ENCODE results near the gene CBFA2T2. TPM values are rescaled to one million over a fixed set of nuclear protein-coding genes. Genes with fewer than 3 reads are reported as not detected.

CBFA2T2 gene
- total RNA-seq, 1 donor from 2014 or later, result 15.7 TPM

GRCh38 chr20:33668466-33669155 is 178.7 kb downstream of the CBFA2T2 start:
- intact Hi-C loops (cut with DNase I), result no loop called here
- no peak for ATAC-seq

GRCh38 chr20:33669224-33669623 is 179.3 kb downstream of the CBFA2T2 start:
- DNase-seq, result no peak
- Histone ChIP-seq H3K27me3 (no peaks in the 10 kb centered on the region), H3K4me3 (no peak overlapping the region), H3K27ac (no peak overlapping the region), H3K4me1 (peaks cover 29% of the 10 kb centered on the region), H3K36me3 (peaks cover 16% of the 10 kb centered on the region), H3K9me3 (no peaks in the 10 kb centered on the region)
- TF ChIP-seq CTCF (IDR thresholded peaks at IDR 0.05), result no peak
- intact Hi-C loops (cut with DNase I), result no loop called here
- ATAC-seq, result no peak

More at GRCh38 chr20:33668466-33669155, 178.7 kb downstream of the CBFA2T2 start:
- H3K9me3 ChIP-seq, result no peaks in the 10 kb centered on the region
- no peak overlapping the region for H3K4me3 ChIP-seq
- TF ChIP-seq CTCF (IDR thresholded peaks at IDR 0.05), result no peak
- peaks cover 30% of the 10 kb centered on the region for H3K4me1 ChIP-seq
- peaks cover 16% of the 10 kb centered on the region for H3K36me3 ChIP-seq
- DNase-seq, result no peak
- no peak overlapping the region for H3K27ac ChIP-seq
- no peaks in the 10 kb centered on the region for H3K27me3 ChIP-seq

GRCh38 chr20:33669873-33670640 is 180.2 kb downstream of the CBFA2T2 start:
- intact Hi-C loops (cut with DNase I), result no loop called here
- H3K27ac ChIP-seq, result no peak overlapping the region
- peaks cover 30% of the 10 kb centered on the region for H3K4me1 ChIP-seq
- H3K36me3 ChIP-seq, result peaks cover 16% of the 10 kb centered on the region
- no peak overlapping the region for H3K4me3 ChIP-seq
- H3K27me3 ChIP-seq, result no peaks in the 10 kb centered on the region
- DNase-seq (no peak), ATAC-seq (no peak)
- no peak for TF ChIP-seq CTCF (IDR thresholded peaks at IDR 0.05)
- no peaks in the 10 kb centered on the region for H3K9me3 ChIP-seq

DNA sequence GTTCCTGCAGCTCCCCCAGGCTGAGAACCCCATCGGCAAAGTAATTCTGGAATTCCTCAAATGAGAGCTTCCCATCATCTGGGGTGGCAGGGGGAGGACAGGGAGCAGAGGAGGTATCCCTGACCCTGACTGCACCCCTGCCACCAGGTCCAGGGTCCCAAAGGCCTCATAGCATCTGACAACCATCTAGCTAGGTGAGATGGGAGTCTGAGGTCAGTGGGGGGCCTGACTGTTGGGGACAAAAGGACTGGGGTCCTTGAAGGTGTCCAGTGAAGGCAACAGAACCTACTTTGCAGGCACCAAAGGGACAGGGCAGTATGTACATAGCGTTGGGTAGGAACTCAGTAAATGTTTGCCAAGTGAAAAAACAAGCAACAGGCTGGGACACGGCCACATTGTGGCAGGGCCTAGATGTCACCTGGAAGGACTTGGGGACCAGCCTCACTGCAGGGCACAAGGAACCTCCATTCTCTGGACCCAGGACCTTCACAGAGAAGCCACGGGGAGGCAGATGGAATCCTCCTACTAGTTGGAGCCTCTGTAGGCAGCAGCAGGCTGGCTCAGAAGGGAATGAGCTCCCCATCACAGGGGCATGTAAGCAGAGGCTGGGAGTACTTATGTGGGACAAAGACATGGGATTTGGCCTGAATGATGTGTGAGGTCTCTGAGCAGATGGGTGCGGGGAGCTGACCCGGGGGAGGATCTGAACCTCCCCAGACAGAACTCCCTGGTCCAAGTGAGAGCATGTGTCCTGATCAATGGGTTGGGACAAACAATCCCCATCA is 181.0 kb downstream of the CBFA2T2 start:
- ATAC-seq (no peak), DNase-seq (no peak)
- TF ChIP-seq CTCF (IDR thresholded peaks at IDR 0.05), result no peak
- H3K27ac ChIP-seq, result no peak overlapping the region
- peaks cover 16% of the 10 kb centered on the region for H3K36me3 ChIP-seq
- peaks cover 31% of the 10 kb centered on the region for H3K4me1 ChIP-seq
- intact Hi-C loops (cut with DNase I), result no loop called here
- H3K4me3 ChIP-seq, result no peak overlapping the region
- H3K27me3 ChIP-seq, result no peaks in the 10 kb centered on the region
- H3K9me3 ChIP-seq, result no peaks in the 10 kb centered on the region

DNA sequence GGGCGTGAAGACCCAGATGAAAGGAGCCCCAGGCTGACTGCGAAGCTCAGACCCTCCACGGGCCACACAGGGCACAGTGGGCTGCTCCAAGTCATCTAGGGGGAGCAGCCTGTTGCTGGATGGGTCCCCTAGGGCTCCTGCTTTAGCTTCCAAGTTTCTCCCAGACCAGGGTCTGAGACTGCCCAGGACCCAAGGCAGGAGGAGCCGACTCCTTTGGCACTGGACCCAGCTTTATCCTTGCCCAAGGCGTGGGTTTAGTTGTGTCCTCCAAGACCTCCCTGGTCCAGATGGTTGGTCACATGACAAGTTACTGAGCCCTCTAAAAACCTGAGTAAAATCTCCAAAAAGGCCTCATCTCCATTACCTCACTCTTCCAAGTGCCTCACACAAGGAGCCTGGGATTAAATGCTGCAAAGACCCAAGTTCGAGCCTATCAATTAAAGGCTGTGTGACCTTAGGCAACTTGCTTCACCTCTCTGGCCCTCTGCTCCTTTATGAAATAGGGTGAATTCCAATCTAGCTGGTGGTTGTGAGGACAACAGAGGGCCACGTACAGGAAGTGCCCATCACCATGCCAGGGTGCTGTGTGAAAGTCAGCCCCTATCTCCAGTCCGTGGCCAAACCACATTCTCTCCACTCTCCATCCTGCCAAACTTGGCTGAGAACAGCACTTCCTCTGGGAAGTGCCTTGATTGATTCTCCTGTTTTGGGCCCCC is 181.8 kb downstream of the CBFA2T2 start:
- Histone ChIP-seq H3K27ac (no peak overlapping the region), H3K4me1 (peaks cover 29% of the 10 kb centered on the region), H3K27me3 (no peaks in the 10 kb centered on the region), H3K9me3 (no peaks in the 10 kb centered on the region), H3K4me3 (peak overlapping the region; percentile 66), H3K36me3 (peaks cover 16% of the 10 kb centered on the region)
- ATAC-seq, result no peak
- no peak for DNase-seq
- no peak for TF ChIP-seq CTCF (IDR thresholded peaks at IDR 0.05)
- intact Hi-C loops (cut with DNase I), result no loop called here

Data from upper lobe of right lung (tissue), 1 donor.